Lung microvascular endothelial cell (primary cell): ENCODE results near the gene MMP12. TPM values are rescaled to one million over a fixed set of nuclear protein-coding genes. Genes with fewer than 3 reads are reported as not detected.
A peak's percentile ranks its signal among the peaks of the same experiment; 100 is the strongest.
"Not testable (repeated sequence)": the region's sequence is repeated elsewhere in the genome, so short reads cannot be mapped to it uniquely, and the experiment has no call there.

ENCODE experiments used
- DNase-seq, 2 donors: peaks; one replicate each; pipeline versions ENCODE4 v3.0.0 to v3.0.0-alpha.2; 2010; ENCODE audit warnings: low read depth in 2 of 2
- total RNA-seq: library from RNA; depleted of rRNA; stranded (reverse); fragments of >200 nt; gene quantifications from 2 replicates; pipeline ENCODE4 v1.2.1, GENCODE V29; 2014

The MMP12 gene
- not detected in 2 replicates for total RNA-seq

DNA sequence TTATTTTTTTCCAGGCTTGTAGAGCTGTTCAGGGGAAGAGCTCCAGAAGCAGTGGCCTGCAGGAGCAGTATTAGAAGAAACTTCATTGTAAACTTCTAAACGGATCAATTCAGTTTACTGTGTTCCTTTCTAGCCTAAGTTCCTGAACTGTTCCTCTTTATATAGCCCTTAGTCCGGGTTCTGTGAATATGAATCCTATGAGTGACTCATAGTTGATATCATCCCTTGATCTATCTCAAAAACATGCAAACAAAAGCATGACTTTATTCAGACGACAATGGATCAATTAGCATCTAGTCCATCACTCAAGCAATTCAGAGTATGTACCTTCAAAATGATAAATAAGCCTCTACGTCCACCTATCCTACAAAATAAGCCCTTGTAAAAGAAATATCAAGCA lies at the start of gene MMP12:
MMP12 (minus strand) TSS at position 131 of the 400 bp plus-strand sequence; CDS start at position 86, 45 bp downstream.
- no peak for DNase-seq

DNA sequence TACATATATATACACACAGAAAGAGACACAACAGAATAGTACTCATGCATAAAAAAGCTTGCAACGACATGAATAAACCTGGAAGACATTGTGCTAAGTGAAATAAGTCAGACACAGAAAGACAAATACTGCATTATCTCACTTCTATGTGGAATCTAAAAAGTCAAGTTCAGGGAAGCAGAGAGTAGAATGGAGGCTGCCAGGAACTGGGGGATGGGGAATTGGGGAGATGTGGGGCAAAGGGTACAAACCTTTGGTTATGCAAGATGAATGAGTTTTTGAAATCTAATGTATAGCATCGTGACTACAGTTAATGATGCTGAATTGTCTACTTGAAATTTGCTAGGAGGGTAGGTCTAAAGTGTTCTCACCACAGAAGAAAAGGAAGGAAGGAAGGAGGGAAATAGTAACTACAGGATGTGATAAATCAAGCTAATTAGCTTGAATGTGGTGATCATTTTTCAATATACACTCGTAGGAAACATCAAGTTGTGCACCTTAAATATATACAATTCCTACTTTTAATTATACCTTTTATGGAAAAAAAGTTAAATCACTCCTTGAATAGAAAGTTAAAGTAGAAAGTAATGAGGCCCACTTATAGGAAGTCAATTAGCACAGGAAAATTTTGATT lies 46.9 kb upstream of the MMP12 start:
- no peak for DNase-seq

DNA sequence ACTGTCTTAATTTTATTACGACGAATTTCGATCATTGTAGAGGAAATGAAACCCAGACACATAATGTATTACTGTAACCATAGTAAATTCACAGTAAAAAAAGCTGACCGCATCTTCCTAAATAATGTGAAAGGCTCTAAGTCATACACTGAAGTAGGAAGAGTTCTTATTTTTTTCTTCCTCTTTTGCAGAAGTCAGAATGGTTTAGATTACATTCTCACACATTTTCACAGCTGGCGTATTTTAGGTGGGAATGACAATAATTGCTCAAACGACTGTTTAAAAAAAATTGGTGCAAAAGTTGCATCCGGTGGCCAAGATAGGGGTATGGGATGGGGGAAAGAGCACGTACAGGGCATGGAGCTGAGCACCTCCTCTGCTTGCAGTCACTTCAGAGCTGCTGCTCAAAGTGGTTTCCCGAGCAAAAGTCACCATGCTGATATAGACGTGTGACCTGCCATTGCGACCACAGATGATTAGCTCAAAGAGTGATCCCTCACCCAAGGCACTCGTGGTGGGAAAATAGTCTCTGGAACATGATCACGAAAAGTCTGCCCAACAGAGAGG lies 45.4 kb upstream of the MMP12 start:
- DNase-seq: no peak

DNA sequence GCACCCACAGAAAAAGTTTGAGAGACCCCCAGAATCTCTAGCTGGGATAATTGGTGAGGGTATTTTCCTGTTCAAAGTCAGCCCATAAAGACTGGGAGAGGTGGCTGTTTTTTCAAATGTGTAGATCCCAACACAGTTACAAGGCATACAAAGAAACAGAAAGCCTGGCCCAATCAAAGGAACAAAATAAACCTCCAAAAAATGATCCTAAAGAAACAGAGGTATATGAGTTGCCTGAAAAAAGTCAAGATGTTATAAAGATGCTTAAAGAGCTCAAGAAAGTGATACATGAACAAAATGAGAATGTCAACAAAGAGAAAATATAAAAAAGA lies 40.2 kb upstream of the MMP12 start:
- no peak for DNase-seq

GRCh38 chr11:102914238-102915043 lies 39.7 kb upstream of the MMP12 start:
- DNase-seq: peak; percentile 56 to 58

GRCh38 chr11:102912482-102912830 lies 37.7 kb upstream of the MMP12 start:
- DNase-seq: no peak

GRCh38 chr11:102911758-102912481 lies 37.1 kb upstream of the MMP12 start:
- DNase-seq: no peak

GRCh38 chr11:102905848-102906247 lies 31.1 kb upstream of the MMP12 start:
- DNase-seq: not testable (repeated sequence)

- not testable (repeated sequence) for DNase-seq
Observed at GRCh38 chr11:102903895-102904294, 29.1 kb upstream of the MMP12 start.

- no peak for DNase-seq
Observed at GRCh38 chr11:102900346-102900745, 25.6 kb upstream of the MMP12 start.

DNA sequence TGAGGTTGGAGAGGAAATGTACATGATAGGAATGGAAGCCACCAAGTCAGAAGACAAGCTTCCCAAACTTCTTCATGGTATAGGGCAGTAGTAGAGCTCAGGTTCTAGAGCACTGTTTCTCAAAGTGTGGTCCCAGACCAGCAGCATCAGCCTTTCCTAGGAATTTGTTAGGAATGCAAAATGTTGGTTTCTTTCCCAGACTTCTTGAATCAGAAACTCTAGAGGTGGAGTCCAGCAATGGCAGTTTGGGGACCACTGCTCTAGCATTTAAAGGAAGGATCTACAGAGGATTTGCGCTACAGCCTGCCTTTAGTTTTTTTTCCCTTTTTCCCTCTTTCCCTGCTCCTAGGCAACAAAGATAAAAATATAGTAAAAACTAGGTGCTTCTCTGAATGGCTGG lies 17.0 kb upstream of the MMP12 start:
- DNase-seq: no peak

DNA sequence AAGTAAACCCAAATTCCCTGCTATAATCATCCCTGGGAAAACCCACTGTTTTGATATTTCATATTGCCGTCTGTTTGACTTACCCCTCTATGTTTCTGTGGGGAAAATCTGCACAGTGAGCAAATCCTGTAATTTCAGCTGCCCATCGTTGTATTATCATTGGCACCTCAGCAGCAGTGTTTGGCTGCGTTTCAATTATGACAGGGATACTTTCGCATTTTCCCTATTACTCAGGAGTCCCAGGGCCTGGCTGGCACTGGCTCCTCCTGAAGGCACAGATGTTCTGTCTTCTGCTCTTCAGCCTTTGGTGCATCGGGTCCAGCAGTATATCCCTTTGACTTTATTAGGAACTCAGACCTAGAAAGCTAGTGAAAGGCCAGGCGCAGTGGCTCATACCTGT lies 12.2 kb upstream of the MMP12 start:
- peak in 1 of 2 donors; percentile 73 for DNase-seq

- DNase-seq: no peak
Observed at GRCh38 chr11:102883141-102883540, 8.4 kb upstream of the MMP12 start.

DNA sequence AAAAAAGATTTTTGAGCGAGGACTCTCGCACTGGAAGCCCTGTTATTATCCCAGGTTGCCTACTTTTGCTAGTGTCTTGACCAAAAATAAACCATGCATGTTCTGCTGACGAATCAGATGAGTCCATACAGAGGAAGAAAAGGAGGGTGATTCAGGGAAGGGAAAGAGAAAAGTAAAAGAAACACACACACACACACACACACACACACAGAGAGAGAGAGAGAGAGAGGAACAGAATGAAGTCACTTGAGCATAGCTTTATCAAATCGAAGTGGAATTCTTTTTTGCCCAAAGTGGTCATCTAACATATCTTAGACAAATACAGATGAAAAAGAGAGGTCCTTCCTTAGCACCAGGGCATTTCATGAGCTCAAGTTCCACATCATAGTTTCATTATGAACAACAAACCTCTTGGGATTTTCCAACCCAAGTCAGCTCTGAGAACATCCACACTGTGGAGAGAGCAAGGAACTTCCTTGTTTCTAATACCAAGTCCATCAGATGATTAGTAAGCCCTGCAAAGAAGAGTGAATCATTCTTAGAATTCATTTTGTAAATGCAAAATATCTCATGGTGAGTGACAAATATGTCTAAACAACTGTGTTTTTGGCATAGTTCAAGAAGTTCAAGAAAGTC lies 7.7 kb upstream of the MMP12 start:
- DNase-seq: peak in 1 of 2 donors; percentile 6

DNA sequence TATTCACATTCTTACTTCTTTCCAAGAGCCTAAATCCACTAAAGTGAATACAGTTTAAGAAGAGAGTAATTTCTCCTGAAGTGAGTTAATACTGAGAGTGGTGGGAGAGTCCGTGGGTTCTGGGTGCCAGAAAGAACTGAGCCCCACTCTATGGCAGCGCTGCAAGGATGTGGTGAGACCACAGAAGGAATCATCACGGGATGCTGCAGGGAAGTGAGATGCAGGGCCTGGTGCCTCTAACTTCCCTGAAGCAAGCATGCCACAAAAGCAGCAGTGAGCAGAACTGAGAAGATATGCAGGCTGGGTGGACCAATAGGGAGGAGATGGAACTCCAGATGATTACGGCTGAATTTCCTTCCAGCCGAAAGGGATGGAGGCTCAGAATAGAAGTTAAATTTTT lies 5.0 kb upstream of the MMP12 start:
- DNase-seq: no peak

DNA sequence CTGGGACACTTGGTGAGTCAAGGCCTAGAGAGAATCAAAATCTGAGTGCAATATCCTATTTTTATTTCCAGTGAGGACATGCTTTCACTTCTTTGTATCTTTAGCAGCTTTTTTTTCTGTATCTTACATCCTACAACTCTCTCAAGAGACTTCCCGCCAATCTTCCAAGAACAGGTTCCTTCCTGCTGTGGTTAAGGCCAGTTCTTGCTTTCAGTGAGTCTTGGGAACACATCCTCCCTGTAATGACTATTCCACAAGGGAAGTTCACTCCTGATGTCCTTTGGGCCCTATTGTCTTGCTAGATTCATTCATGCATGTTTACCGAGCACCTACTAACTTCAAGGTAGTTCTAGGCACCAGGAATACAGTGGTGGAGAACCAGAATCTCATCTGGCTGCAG lies 3.8 kb upstream of the MMP12 start:
- no peak for DNase-seq

DNA sequence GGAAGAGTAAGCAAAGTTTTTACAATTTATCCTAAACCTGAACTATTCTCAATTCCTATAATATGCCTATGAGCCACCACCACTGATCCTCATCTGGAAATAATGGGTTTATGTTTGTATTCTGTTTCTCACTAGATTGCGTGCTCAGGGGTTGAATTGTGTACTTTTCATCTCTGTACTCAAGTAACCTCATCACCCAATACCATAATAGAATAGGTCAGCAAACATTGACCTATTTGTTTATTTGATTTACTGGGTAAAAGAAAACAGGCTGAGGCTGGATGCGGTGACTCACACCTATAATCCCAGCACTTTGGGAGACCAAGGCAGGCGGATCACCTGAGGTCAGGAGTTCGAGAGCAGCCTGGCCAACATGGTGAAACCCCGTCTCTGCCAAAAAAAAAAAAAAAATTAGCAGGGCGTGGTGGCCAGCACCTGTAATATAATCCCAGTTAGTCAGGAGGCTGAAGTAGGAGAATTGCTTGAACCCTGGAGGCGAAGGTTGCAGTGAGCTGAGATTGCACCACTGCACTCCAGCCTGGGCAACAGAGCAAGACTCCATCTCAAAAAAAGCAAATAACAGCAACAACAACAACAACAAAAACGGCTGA lies 5.3 kb downstream of the MMP12 start:
- not testable (repeated sequence) for DNase-seq

DNA sequence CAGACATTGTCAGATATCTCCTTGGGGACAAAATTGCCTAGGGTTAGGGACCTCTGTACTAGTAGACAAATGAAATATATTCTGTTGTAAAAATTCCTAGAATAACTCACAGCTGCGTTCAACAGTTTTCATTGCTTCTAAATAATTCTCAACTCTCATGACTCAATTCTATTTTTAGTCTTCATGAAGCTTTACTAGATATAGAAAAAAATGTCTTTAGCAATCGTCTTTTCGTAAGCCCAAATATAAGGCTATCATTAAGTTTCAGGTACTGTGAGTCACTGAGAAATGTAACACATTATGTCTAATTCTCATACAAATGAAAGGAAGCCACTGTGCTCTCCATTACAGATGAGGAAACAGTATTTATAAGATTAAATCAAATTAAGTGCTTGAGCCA lies 6.4 kb downstream of the MMP12 start:
- DNase-seq: no peak

DNA sequence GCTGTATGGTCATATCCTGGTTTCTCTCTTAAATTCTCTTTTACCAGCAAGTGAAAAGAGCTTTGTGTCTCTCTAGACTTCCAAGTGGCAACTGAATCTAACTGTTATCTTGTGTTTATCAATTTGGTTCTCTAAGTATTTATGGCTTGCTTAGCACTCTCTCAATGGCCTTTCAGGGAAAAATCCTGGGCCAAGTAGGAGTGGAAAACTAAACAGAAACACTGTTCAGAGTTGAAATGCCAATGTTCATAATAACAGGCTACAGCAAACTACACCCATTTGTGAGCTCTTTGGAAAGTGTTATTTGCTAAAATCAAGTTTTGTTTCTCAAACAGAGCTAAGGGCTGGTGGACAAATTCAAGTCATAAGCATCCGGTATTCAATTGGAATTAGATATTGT lies 10.1 kb downstream of the MMP12 start:
- no peak for DNase-seq

DNA sequence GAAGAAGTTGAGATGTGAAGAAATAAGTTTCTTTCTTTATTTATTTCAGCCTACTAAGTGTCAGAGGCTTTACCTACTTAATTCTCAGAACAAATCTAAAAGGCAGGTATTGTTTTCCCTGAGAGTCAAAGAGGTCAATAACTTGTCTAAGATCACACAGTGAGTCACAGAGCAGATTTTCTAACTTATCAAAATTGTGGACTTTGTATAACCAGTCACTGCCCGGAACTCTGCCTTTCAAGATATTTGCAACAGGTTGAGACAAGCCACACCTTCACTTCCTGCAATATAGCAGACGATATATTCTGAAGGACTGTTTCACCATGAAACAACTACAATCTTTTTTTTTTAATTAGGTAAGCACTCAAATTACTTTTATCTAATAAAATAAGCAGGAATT lies 20.8 kb downstream of the MMP12 start:
- DNase-seq: no peak

DNA sequence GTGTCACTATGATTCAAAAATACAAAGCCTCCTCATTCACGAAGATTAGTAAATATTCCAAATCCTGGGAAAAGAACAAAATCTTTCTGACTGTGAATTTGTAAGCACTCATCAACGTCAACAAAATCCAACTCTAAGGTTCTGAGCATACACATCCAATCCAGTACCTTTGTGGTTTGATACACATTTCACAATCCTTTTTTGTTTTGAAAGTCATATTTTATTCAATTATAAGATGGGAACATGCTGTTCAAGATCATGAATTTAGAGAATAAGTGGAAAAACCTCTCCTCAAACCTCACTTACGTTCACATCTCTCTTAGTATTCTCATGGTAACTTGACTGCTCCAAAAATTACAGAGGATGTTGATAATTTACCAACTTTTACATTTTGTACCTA lies 21.7 kb downstream of the MMP12 start:
- DNase-seq: no peak
